Measurements from ENCODE around the gene CD83. TPM values are rescaled to one million over a fixed set of nuclear protein-coding genes. Genes with fewer than 3 reads are reported as not detected.

The CD83 gene
- total RNA-seq, 1 donor from 2014 or later = 1.8 TPM

DNA sequence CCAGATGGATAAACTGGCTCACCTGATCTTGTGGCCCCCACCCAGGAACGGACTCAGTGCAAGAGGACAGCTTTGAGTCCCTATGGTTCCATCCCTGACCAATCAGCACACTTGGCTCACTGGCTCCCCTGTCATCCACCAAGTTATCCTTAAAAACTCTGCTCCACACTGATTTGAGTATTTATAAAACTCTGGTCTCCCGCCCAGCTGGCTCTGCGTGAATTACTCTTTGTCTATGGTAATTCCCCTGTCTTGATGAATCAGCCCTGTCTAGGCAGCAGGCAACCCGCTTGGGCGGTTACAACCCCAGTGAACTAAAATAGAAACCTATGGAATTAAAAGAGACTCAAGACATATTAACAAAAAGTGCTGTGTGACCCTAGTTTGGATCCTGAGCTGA lies 38.1 kb upstream of the CD83 start:
- H3K4me3 Mint-ChIP-seq (ENCODE audit: unreplicated experiment) = no peak overlapping the region
- H3K9me3 Mint-ChIP-seq (ENCODE audit: unreplicated experiment) = no peaks in the 10 kb centered on the region
- Histone ChIP-seq H3K9ac (ENCODE audit: low read length) (no peak overlapping the region), H4K20me1 (ENCODE audit: insufficient read depth, low read length) (no peaks in the 10 kb centered on the region), H3K4me3 (ENCODE audit: insufficient read depth, low read depth, low read length) (no peak overlapping the region), H2AFZ (ENCODE audit: low read depth, low read length) (no peak overlapping the region), H3K9me3 (ENCODE audit: insufficient read depth, low read depth, low read length) (no peaks in the 10 kb centered on the region), H3K36me3 (ENCODE audit: insufficient read depth, low read length) (no peaks in the 10 kb centered on the region), H3K4me2 (ENCODE audit: low read length) (peak overlapping the region; percentile 40), H3K79me2 (ENCODE audit: insufficient read depth, low read length) (no peaks in the 10 kb centered on the region), H3K4me1 (ENCODE audit: insufficient read depth, low read length) (no peaks in the 10 kb centered on the region), H3K27me3 (ENCODE audit: insufficient read depth, low read length) (no peaks in the 10 kb centered on the region), H3K27ac (ENCODE audit: low read depth, low read length) (no peak overlapping the region)
- TF ChIP-seq EZH2 (IDR thresholded peaks at IDR 0.05; ENCODE audit: insufficient read depth, low read length) = no peak
- TF ChIP-seq, protein P1, sequence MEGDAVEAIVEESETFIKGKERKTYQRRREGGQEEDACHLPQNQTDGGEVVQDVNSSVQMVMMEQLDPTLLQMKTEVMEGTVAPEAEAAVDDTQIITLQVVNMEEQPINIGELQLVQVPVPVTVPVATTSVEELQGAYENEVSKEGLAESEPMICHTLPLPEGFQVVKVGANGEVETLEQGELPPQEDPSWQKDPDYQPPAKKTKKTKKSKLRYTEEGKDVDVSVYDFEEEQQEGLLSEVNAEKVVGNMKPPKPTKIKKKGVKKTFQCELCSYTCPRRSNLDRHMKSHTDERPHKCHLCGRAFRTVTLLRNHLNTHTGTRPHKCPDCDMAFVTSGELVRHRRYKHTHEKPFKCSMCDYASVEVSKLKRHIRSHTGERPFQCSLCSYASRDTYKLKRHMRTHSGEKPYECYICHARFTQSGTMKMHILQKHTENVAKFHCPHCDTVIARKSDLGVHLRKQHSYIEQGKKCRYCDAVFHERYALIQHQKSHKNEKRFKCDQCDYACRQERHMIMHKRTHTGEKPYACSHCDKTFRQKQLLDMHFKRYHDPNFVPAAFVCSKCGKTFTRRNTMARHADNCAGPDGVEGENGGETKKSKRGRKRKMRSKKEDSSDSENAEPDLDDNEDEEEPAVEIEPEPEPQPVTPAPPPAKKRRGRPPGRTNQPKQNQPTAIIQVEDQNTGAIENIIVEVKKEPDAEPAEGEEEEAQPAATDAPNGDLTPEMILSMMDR (IDR thresholded peaks at IDR 0.05; ENCODE audit: insufficient read depth, low read depth, low read length) = no peak
- H3K27me3 Mint-ChIP-seq (ENCODE audit: low read depth, unreplicated experiment) = peaks cover 5% of the 10 kb centered on the region
- DNase-seq (ENCODE audit: low read depth) (peak; percentile 78), FAIRE-seq (no peak)
- H3K4me1 Mint-ChIP-seq (ENCODE audit: low read depth, unreplicated experiment) = peaks cover 18% of the 10 kb centered on the region
- no peak overlapping the region for H3K27ac Mint-ChIP-seq (ENCODE audit: unreplicated experiment)
- H3K36me3 Mint-ChIP-seq (ENCODE audit: low read depth, unreplicated experiment) = no peaks in the 10 kb centered on the region

DNA sequence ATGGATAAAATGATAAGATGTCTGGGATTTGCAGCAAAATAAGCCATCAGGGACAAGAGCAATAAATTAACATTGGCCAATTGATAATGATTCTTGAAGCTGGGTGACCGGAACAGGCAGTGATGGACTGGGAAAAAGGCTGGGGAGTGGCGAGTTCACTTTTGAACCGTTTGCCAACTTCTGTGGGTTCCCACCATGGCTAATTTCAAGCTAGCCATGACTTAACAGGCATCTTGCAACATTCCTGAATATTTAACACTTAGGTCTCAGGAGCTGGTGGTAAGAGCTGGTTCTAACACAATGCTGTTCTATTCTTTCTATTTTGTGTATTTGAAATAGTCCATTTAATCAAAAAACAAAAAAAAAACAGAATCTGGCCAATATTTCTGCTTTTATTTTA lies 37.6 kb upstream of the CD83 start:
- H3K27me3 ChIP-seq (ENCODE audit: insufficient read depth, low read length) = peaks cover under 1% of the 10 kb centered on the region
- H3K9ac ChIP-seq (ENCODE audit: low read length) = no peak overlapping the region
- H2AFZ ChIP-seq (ENCODE audit: low read depth, low read length) = no peak overlapping the region
- Mint-ChIP-seq H3K36me3 (ENCODE audit: low read depth, unreplicated experiment) (no peaks in the 10 kb centered on the region), H3K9me3 (ENCODE audit: unreplicated experiment) (no peaks in the 10 kb centered on the region), H3K4me3 (ENCODE audit: unreplicated experiment) (no peak overlapping the region), H3K4me1 (ENCODE audit: low read depth, unreplicated experiment) (peaks cover 15% of the 10 kb centered on the region), H3K27ac (ENCODE audit: unreplicated experiment) (no peak overlapping the region), H3K27me3 (ENCODE audit: low read depth, unreplicated experiment) (peaks cover 5% of the 10 kb centered on the region)
- no peak overlapping the region for H3K27ac ChIP-seq (ENCODE audit: low read depth, low read length)
- H3K4me3 ChIP-seq (ENCODE audit: insufficient read depth, low read depth, low read length) = no peak overlapping the region
- peak overlapping the region; percentile 40 for H3K4me2 ChIP-seq (ENCODE audit: low read length)
- no peak for TF ChIP-seq EZH2 (IDR thresholded peaks at IDR 0.05; ENCODE audit: insufficient read depth, low read length)
- TF ChIP-seq, protein P1 (IDR thresholded peaks at IDR 0.05; ENCODE audit: insufficient read depth, low read depth, low read length) = no peak
- no peaks in the 10 kb centered on the region for H3K9me3 ChIP-seq (ENCODE audit: insufficient read depth, low read depth, low read length)
- H3K4me1 ChIP-seq (ENCODE audit: insufficient read depth, low read length) = no peaks in the 10 kb centered on the region
- no peaks in the 10 kb centered on the region for H3K79me2 ChIP-seq (ENCODE audit: insufficient read depth, low read length)
- FAIRE-seq = no peak
- peak; percentile 67 for DNase-seq (ENCODE audit: low read depth)
- H3K36me3 ChIP-seq (ENCODE audit: insufficient read depth, low read length) = no peaks in the 10 kb centered on the region
- H4K20me1 ChIP-seq (ENCODE audit: insufficient read depth, low read length) = no peaks in the 10 kb centered on the region

GRCh38 chr6:14081126-14081525 lies 36.4 kb upstream of the CD83 start:
- H3K9me3 Mint-ChIP-seq (ENCODE audit: unreplicated experiment) = no peaks in the 10 kb centered on the region
- H3K4me1 ChIP-seq (ENCODE audit: insufficient read depth, low read length) = no peaks in the 10 kb centered on the region
- peaks cover 3% of the 10 kb centered on the region for H3K27me3 ChIP-seq (ENCODE audit: insufficient read depth, low read length)
- peaks cover 5% of the 10 kb centered on the region for H3K27me3 Mint-ChIP-seq (ENCODE audit: low read depth, unreplicated experiment)
- H4K20me1 ChIP-seq (ENCODE audit: insufficient read depth, low read length) = no peaks in the 10 kb centered on the region
- H3K4me1 Mint-ChIP-seq (ENCODE audit: low read depth, unreplicated experiment) = peaks cover 12% of the 10 kb centered on the region
- no peak overlapping the region for H3K27ac Mint-ChIP-seq (ENCODE audit: unreplicated experiment)
- no peak for FAIRE-seq
- no peak overlapping the region for H3K9ac ChIP-seq (ENCODE audit: low read length)
- TF ChIP-seq, protein P1 (IDR thresholded peaks at IDR 0.05; ENCODE audit: insufficient read depth, low read depth, low read length) = no peak
- no peak for TF ChIP-seq EZH2 (IDR thresholded peaks at IDR 0.05; ENCODE audit: insufficient read depth, low read length)
- DNase-seq (ENCODE audit: low read depth) = no peak
- no peak overlapping the region for H3K4me2 ChIP-seq (ENCODE audit: low read length)
- H3K79me2 ChIP-seq (ENCODE audit: insufficient read depth, low read length) = no peaks in the 10 kb centered on the region
- H3K9me3 ChIP-seq (ENCODE audit: insufficient read depth, low read depth, low read length) = no peaks in the 10 kb centered on the region
- no peak overlapping the region for H2AFZ ChIP-seq (ENCODE audit: low read depth, low read length)
- H3K4me3 Mint-ChIP-seq (ENCODE audit: unreplicated experiment) = no peak overlapping the region
- no peak overlapping the region for H3K27ac ChIP-seq (ENCODE audit: low read depth, low read length)
- no peak overlapping the region for H3K4me3 ChIP-seq (ENCODE audit: insufficient read depth, low read depth, low read length)
- H3K36me3 ChIP-seq (ENCODE audit: insufficient read depth, low read length) = no peaks in the 10 kb centered on the region
- H3K36me3 Mint-ChIP-seq (ENCODE audit: low read depth, unreplicated experiment) = no peaks in the 10 kb centered on the region
